NCI-H1417 (cell line): ENCODE results near the gene MCM8.

Source experiments
- DNase-seq, 3 experiments: peaks; one replicate each; lab custom pipeline; 2025; lab: John Stamatoyannopoulos, UW

Gene MCM8

DNA sequence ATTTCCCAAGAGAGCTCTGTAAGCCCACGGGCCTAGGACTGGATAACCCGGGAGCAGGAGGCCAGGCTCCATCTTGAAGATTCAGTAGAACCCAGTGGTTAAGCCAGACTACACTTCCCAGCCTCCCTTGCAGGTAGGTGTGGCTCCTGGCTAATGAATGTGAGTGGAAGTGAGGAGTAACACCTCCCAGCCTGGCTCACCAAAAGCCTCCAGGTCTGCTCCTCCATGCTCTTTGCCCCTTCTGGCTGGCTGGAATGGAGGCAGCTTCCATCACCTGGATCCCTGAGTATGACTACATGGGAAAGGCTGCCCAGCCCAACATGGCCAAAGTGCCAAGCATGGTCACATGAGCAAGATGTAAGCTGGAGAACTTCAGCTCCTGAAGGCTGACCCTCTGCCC, 93.7 kb downstream of the MCM8 start:
- DNase-seq: no peak

DNA sequence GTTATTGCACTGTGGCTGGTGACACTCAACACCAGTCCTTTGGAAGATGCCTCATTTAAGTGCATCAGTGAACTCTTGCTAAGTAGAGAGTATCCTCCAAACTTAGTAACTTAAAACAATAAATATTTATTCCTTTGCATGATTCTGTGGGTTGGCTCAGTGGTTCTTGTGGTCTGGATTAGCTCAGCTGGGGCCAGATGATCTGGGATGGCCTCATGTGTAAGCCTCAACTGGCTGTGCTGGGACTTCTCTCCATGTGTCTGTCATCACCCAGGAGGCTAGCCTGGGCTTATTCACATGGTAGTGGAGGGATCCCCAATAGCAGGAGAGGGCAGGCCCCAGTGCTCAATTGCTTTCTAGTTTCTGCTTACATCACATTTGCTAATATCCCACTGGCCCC, 95.1 kb downstream of the MCM8 start:
- DNase-seq: no peak

DNA sequence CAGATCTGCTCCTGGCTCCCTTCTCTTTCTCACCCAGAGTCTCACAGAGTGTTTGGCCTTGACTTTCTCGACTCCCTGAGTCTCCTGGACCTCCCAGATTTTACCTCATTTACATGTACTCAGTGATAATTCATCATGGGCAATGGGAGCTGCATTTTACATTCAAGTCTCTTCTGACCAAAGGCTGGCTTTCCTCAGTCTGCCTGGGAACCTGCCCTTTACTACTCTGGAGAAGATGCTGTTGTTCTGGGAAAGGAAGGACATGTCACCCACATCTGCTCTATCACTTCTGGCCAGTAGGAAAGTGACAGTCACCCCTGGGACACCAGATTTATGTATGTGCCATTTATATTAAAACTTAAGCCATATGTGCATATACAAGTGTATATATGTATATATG, 96.0 kb downstream of the MCM8 start:
- DNase-seq: no peak

DNA sequence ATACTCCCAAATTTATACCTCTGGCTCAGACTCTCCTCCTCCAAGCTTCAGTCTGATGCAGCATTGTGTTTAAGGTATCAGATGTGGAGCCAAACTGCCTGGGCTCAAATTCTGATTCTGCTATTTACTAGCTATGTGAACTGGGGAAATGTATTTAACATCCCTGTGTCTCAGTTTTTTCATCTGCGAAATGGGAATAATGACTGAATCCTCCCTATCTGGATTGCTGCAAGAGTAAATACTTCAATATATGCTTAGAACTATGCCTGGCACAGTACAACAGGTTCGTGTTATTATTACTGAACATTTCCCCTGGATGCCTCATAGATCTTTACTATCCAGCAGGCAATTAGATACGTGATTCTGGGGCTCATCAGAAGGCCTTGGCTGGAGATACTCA, 97.9 kb downstream of the MCM8 start:
- no peak for DNase-seq
